Measurements from ENCODE around the gene STAP1.
"Not testable (repeated sequence)": the region's sequence is repeated elsewhere in the genome, so short reads cannot be mapped to it uniquely, and the experiment has no call there.

The STAP1 gene

DNA sequence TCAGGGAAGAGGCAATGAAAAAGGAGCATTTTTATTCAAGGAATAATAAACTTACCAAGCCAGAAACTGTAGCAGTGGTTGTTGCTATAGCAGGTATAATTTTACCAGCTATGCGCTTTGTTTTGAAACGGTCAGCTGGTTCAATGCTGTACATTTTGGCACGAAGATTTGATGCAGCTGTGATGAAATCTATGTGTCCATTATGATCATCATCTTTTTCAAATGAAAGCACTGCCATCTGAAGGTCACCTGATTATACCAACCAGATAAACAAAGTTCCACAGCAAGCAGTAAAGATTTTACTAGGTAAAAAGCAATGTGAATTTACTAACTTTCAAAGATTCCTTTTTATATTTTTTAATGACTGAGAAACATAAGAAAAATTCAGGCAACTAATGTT, 66.4 kb downstream of the STAP1 start:
- DNase-seq (ENCODE audit: low read depth in 2 of 2) = no peak

DNA sequence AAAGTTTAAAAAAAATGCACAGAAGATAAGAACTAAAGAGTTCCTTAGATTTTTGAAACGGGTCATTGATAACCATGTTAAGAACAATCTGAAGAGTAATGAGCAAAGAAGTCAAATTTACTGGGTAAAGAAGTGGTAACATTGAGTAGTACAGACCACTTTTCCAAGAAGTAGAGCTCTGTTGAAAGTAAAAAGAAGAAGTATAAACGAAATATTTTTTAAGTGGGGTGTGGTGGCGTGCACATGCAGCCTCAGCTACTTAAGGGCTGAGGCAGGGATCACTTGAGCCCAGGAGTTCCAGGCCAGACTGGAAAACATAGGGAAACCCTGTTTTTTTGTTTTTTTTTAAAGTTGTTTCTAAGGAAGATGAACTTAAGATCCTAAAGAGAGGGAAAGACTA, 74.0 kb downstream of the STAP1 start:
- DNase-seq (ENCODE audit: low read depth in 2 of 2) = no peak

DNA sequence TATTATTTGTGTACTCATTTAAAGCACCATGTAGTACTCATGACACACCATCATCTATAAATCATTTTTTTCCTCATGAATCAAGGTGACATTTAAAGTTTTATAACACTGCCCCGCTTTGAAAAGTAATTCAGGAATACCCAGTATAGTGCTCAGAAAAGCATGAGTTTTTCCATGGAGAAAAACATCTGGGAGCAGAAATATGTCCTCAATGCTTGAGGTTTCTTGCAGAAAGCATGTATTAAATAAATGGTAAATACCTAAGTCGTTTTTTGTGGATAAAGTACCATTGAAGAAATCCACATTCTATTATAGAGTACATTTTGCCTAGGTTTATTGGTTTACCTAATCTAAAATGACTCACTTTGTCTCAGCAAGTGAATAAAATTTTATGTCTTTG, 76.2 kb downstream of the STAP1 start:
- DNase-seq (ENCODE audit: low read depth in 2 of 2) = no peak

DNA sequence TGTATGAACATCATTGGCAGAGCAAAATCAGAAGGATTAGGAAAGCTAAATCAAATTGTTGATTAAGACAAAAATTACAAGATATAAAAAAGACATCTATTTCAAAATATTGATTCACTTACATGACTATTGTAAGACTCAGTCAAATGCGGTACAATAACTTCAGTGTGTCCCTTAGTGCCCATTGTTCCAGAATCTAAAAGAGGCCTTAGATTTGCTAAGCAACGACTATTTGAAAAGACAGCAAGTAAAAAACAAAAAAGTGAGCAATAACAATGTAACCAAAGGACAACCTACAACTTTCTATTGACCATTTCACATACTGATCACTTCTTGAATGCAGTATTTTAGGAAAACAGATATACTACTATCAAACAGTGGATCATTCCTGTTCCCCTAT, 76.8 kb downstream of the STAP1 start:
- DNase-seq (ENCODE audit: low read depth in 2 of 2) = no peak

DNA sequence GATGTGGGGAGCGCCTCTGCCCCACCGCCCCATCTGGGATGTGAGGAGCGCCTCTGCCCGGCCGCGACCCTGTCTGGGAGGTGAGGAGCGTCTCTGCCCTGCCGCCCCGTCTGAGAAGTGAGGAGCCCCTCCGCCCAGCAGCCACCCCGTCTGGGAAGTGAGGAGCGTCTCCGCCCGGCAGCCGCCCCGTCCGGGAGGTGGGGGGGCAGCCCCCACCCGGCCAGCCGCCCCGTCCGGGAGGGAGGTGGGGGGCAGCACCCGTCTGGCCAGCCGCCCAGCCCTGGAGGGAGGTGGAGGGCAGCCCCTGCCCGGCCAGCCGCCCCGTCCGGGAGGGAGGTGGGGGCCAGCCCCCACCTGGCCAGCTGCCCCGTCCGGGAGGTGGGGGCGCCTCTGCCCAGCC, 78.5 kb downstream of the STAP1 start:
- not testable (repeated sequence) for DNase-seq (ENCODE audit: low read depth in 2 of 2)

DNA sequence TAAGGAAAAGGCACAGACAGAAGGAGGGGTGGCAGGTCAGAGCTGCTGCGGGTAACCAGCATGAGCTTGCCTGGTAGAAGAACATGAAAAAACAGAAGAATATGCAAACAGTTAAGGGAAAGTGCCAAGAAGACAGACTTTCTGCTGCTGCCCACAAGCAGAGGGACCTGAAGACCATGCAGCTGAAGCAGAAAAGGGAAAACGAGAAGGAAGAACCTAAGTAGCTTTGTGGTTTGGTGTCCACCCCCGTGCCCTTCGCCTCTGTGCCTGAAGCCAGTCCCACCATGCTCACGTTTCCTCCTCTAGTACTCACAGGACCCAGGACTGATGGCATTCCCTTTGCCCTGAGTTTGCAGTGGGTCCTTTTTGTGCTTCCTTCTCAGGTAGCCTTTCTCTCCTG, 79.6 kb downstream of the STAP1 start:
- DNase-seq (ENCODE audit: low read depth in 2 of 2) = no peak

DNA sequence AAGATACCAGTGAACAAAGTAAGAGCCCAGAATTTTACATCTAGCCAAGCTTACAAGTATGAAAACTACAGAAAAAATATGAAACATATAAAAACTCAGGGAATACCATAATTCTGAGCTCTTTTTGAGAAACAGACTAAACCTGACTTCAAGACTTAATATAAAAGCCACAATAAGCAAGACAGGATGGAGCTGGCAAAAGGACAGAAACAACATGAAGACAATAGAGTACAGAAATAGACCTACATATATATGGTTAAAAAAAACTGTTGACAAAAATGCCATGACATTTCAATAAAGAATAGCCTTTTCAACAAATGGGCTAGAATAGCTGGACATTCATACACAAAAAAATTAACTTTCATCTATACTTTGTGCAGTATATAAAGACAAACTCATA, 93.0 kb downstream of the STAP1 start:
- DNase-seq (ENCODE audit: low read depth in 2 of 2) = no peak

Measured in stimulated activated CD4-positive, alpha-beta T cell treated with anti-CD3 and anti-CD28 coated beads, Interleukin-15, amount 100 ng/mL, for 48 hours (primary cell).